ENCODE results near the gene SMAGP. TPM values are rescaled to one million over a fixed set of nuclear protein-coding genes. Genes with fewer than 3 reads are reported as not detected.

SMAGP gene
- total and polyA plus RNA-seq, 2 experiments from 2014 or later, result 18.8 to 35.0 TPM

GRCh38 chr12:51198568-51199365 is 71.4 kb downstream of the SMAGP start:
- no peak for DNase-seq
- Histone ChIP-seq H3K9ac (no peak overlapping the region), H3K27ac (no peak overlapping the region), H3F3A (ENCODE audit: insufficient read depth) (no peaks in the 10 kb centered on the region), H3K36me3 (ENCODE audit: low read depth) (no peaks in the 10 kb centered on the region), H3K9me3 (ENCODE audit: low read depth) (no peaks in the 10 kb centered on the region), H3K4me3 (no peak overlapping the region), H3K4me1 (ENCODE audit: insufficient read depth) (no peaks in the 10 kb centered on the region), H2AFZ (no peak overlapping the region), H3K27me3 (replicated peaks; ENCODE audit: insufficient read depth) (no peaks in the 10 kb centered on the region), H4K20me1 (ENCODE audit: insufficient read depth) (no peaks in the 10 kb centered on the region), H3K4me2 (ENCODE audit: unreplicated experiment) (no peak overlapping the region), H3K79me2 (ENCODE audit: insufficient read depth) (no peaks in the 10 kb centered on the region), H3K9me2 (ENCODE audit: insufficient read depth) (no peaks in the 10 kb centered on the region)
- in situ Hi-C loops (cut with MboI), result no loop called here
- no peak for TF ChIP-seq EZH2 (IDR thresholded peaks at IDR 0.05; ENCODE audit: insufficient read depth, poor library complexity, severe bottlenecking)
- TF ChIP-seq EZH2phosphoT487 (IDR thresholded peaks at IDR 0.05; ENCODE audit: insufficient read depth, low read depth), result no peak
- WGBS, 2 experiments (ENCODE audit: low coverage in 1 of 2, low lambda C conversion rate in 2 of 2, missing lambda C conversion rate in 2 of 2), result 79 to 82% methylated on average over 16 of the region's 16 CpGs

GRCh38 chr12:51197736-51198567 is 72.3 kb downstream of the SMAGP start:
- WGBS, 2 experiments (ENCODE audit: low coverage in 1 of 2, low lambda C conversion rate in 2 of 2, missing lambda C conversion rate in 2 of 2), result 86 to 89% methylated on average over 32 to 38 of the region's 38 CpGs
- no peak for DNase-seq

GRCh38 chr12:51196547-51196946 is 73.7 kb downstream of the SMAGP start:
- TF ChIP-seq EZH2 (IDR thresholded peaks at IDR 0.05; ENCODE audit: insufficient read depth, poor library complexity, severe bottlenecking) (no peak), EZH2phosphoT487 (IDR thresholded peaks at IDR 0.05; ENCODE audit: insufficient read depth, low read depth) (no peak)

More at GRCh38 chr12:51197736-51198567, 72.3 kb downstream of the SMAGP start:
- Histone ChIP-seq H3F3A (ENCODE audit: insufficient read depth) (no peaks in the 10 kb centered on the region), H3K4me1 (ENCODE audit: insufficient read depth) (no peaks in the 10 kb centered on the region), H3K27me3 (replicated peaks; ENCODE audit: insufficient read depth) (no peaks in the 10 kb centered on the region), H4K20me1 (ENCODE audit: insufficient read depth) (no peaks in the 10 kb centered on the region), H3K4me3 (no peak overlapping the region), H3K4me2 (ENCODE audit: unreplicated experiment) (no peak overlapping the region), H3K79me2 (ENCODE audit: insufficient read depth) (no peaks in the 10 kb centered on the region), H2AFZ (no peak overlapping the region), H3K9me3 (ENCODE audit: low read depth) (no peaks in the 10 kb centered on the region), H3K9me2 (ENCODE audit: insufficient read depth) (no peaks in the 10 kb centered on the region), H3K27ac (no peak overlapping the region), H3K36me3 (ENCODE audit: low read depth) (no peaks in the 10 kb centered on the region), H3K9ac (no peak overlapping the region)
- TF ChIP-seq EZH2 (IDR thresholded peaks at IDR 0.05; ENCODE audit: insufficient read depth, poor library complexity, severe bottlenecking), result no peak
- TF ChIP-seq EZH2phosphoT487 (IDR thresholded peaks at IDR 0.05; ENCODE audit: insufficient read depth, low read depth), result no peak
- in situ Hi-C loops (cut with MboI), result no loop called here

DNA sequence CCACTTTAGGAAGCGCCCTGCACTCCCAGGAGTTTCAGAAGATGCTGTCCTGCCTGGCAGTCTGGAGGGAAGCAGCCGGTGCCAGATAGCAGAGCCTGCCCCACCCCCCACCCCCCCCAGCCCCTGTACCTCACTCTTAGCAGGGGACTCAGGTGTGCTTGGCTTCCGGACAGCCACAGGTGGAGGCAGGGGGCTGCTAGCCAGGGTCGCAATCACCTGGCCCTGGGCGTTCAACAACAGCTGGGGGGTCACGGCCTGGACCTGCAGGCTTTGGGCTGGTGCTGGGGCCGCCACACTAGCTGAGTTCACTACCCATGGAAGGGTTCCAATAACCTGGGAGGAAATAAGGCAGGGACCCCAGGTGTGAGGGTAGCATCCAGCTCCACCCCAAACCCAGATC is 74.4 kb downstream of the SMAGP start:
- DNase-seq, result no peak
- WGBS, 2 experiments (ENCODE audit: low coverage in 1 of 2, low lambda C conversion rate in 2 of 2, missing lambda C conversion rate in 2 of 2), result 85 to 95% methylated on average over 6 to 7 of the region's 7 CpGs
- Histone ChIP-seq H3K4me2 (ENCODE audit: unreplicated experiment) (no peak overlapping the region), H2AFZ (no peak overlapping the region), H3K79me2 (ENCODE audit: insufficient read depth) (no peaks in the 10 kb centered on the region), H3K36me3 (ENCODE audit: low read depth) (no peaks in the 10 kb centered on the region), H3K9me2 (ENCODE audit: insufficient read depth) (no peaks in the 10 kb centered on the region), H3K27ac (no peak overlapping the region), H4K20me1 (ENCODE audit: insufficient read depth) (no peaks in the 10 kb centered on the region), H3K4me3 (no peak overlapping the region), H3K9ac (no peak overlapping the region), H3K4me1 (ENCODE audit: insufficient read depth) (no peaks in the 10 kb centered on the region), H3F3A (ENCODE audit: insufficient read depth) (no peaks in the 10 kb centered on the region), H3K27me3 (replicated peaks; ENCODE audit: insufficient read depth) (no peaks in the 10 kb centered on the region), H3K9me3 (ENCODE audit: low read depth) (no peaks in the 10 kb centered on the region)
- in situ Hi-C loops (cut with MboI), result no loop called here
- TF ChIP-seq EZH2phosphoT487 (IDR thresholded peaks at IDR 0.05; ENCODE audit: insufficient read depth, low read depth) (no peak), EZH2 (IDR thresholded peaks at IDR 0.05; ENCODE audit: insufficient read depth, poor library complexity, severe bottlenecking) (no peak)

More at GRCh38 chr12:51196547-51196946, 73.7 kb downstream of the SMAGP start:
- Histone ChIP-seq H3K4me1 (ENCODE audit: insufficient read depth) (no peaks in the 10 kb centered on the region), H3K4me3 (no peak overlapping the region), H3K9me3 (ENCODE audit: low read depth) (no peaks in the 10 kb centered on the region), H3K9ac (no peak overlapping the region), H3K27me3 (replicated peaks; ENCODE audit: insufficient read depth) (no peaks in the 10 kb centered on the region), H3K9me2 (ENCODE audit: insufficient read depth) (no peaks in the 10 kb centered on the region), H4K20me1 (ENCODE audit: insufficient read depth) (no peaks in the 10 kb centered on the region), H3K4me2 (ENCODE audit: unreplicated experiment) (no peak overlapping the region), H3K36me3 (ENCODE audit: low read depth) (no peaks in the 10 kb centered on the region), H2AFZ (no peak overlapping the region), H3F3A (ENCODE audit: insufficient read depth) (no peaks in the 10 kb centered on the region), H3K27ac (no peak overlapping the region), H3K79me2 (ENCODE audit: insufficient read depth) (no peaks in the 10 kb centered on the region)
- in situ Hi-C loops (cut with MboI), result no loop called here
- no peak for DNase-seq
- WGBS, 2 experiments (ENCODE audit: low coverage in 1 of 2, low lambda C conversion rate in 2 of 2, missing lambda C conversion rate in 2 of 2), result 57 to 67% methylated on average over 9 of the region's 9 CpGs

Other genes starting within 250 kb of the SMAGP start
- gene SLC11A2, start 244.0 kb downstream of the SMAGP start, total RNA-seq (2014; rRNA removed; shearing (Covaris generic)), result 16.3 and 22.8 TPM in 2 replicates
- gene SLC11A2, start 244.0 kb downstream of the SMAGP start, polyA plus RNA-seq (2016; fragmentation: Nextera tagmentation; extraction: Ambion mirVana), result 18.2 and 18.7 TPM in 2 replicates
- gene LETMD1, start 222.1 kb downstream of the SMAGP start, total RNA-seq (2014; rRNA removed; shearing (Covaris generic)), result 29.8 and 67.5 TPM in 2 replicates
- gene LETMD1, start 222.1 kb downstream of the SMAGP start, polyA plus RNA-seq (2016; fragmentation: Nextera tagmentation; extraction: Ambion mirVana), result 14.5 and 16.3 TPM in 2 replicates
- gene CSRNP2, start 186.8 kb downstream of the SMAGP start, total RNA-seq (2014; rRNA removed; shearing (Covaris generic)), result 21.4 and 22.0 TPM in 2 replicates
- gene CSRNP2, start 186.8 kb downstream of the SMAGP start, polyA plus RNA-seq (2016; fragmentation: Nextera tagmentation; extraction: Ambion mirVana), result 13.7 and 15.1 TPM in 2 replicates
- gene TFCP2, start 97.3 kb downstream of the SMAGP start, total RNA-seq (2014; rRNA removed; shearing (Covaris generic)), result 9.0 and 20.2 TPM in 2 replicates
- 10.8 and 12.4 TPM in 2 replicates for gene TFCP2, start 97.3 kb downstream of the SMAGP start, polyA plus RNA-seq (2016; fragmentation: Nextera tagmentation; extraction: Ambion mirVana)
- 1.0 and 3.0 TPM in 2 replicates for gene POU6F1, start 52.4 kb downstream of the SMAGP start, total RNA-seq (2014; rRNA removed; shearing (Covaris generic))
- gene POU6F1, start 52.4 kb downstream of the SMAGP start, polyA plus RNA-seq (2016; fragmentation: Nextera tagmentation; extraction: Ambion mirVana), result 1.8 and 2.4 TPM in 2 replicates
- 145 and 150 TPM in 2 replicates for gene DAZAP2, start 31.6 kb downstream of the SMAGP start, total RNA-seq (2014; rRNA removed; shearing (Covaris generic))
- gene DAZAP2, start 31.6 kb downstream of the SMAGP start, polyA plus RNA-seq (2016; fragmentation: Nextera tagmentation; extraction: Ambion mirVana), result 216 and 228 TPM in 2 replicates
- gene BIN2, start 53.8 kb upstream of the SMAGP start, total RNA-seq (2014; rRNA removed; shearing (Covaris generic)), result not detected in 2 replicates
- not detected in 2 replicates for gene BIN2, start 53.8 kb upstream of the SMAGP start, polyA plus RNA-seq (2016; fragmentation: Nextera tagmentation; extraction: Ambion mirVana)
- not detected in 2 replicates for gene CELA1, start 76.3 kb upstream of the SMAGP start, total RNA-seq (2014; rRNA removed; shearing (Covaris generic))
- gene CELA1, start 76.3 kb upstream of the SMAGP start, polyA plus RNA-seq (2016; fragmentation: Nextera tagmentation; extraction: Ambion mirVana), result not detected in 2 replicates
- 9.4 and 22.4 TPM in 2 replicates for gene GALNT6, start 121.0 kb upstream of the SMAGP start, total RNA-seq (2014; rRNA removed; shearing (Covaris generic))
- gene GALNT6, start 121.0 kb upstream of the SMAGP start, polyA plus RNA-seq (2016; fragmentation: Nextera tagmentation; extraction: Ambion mirVana), result 3.9 and 4.3 TPM in 2 replicates
- 2.6 and 4.3 TPM in 2 replicates for gene SLC4A8, start 154.4 kb upstream of the SMAGP start, total RNA-seq (2014; rRNA removed; shearing (Covaris generic))
- 3.1 and 4.6 TPM in 2 replicates for gene SLC4A8, start 154.4 kb upstream of the SMAGP start, polyA plus RNA-seq (2016; fragmentation: Nextera tagmentation; extraction: Ambion mirVana)